Measurements from ENCODE around the gene SP100.

DNA sequence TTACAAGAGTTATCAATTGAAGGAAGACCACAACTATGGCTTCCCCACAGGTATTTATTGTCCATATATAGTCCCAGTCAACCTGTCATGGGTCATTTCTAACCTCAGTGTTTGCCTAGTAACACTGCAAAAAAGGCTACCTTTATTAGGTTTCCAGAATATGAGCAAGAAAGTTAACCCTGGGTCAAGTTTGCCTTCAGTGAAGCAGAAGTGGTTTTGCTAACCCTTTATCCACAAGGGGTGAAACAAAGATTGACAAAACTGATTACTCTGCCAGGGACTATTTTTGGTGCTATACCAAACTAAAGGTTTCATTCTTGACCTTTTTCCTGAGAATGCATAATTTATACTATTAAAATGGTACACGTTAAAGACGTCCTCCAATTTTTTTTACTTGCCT, 28.8 kb downstream of the SP100 start:
- TF ChIP-seq CTCF (conservative IDR thresholded peaks at IDR 0.05; ENCODE audit: low read length) (no peak), EZH2phosphoT487 (IDR thresholded peaks at IDR 0.05; ENCODE audit: borderline replicate concordance) (no peak)

All from Loucy (cell line).